HepG2 (cell line): ENCODE measurements around the gene CACNG1. TPM values are rescaled to one million over a fixed set of nuclear protein-coding genes. Genes with fewer than 3 reads are reported as not detected.

Source experiments
- ATAC-seq: fragments of 200-7000 bp; cut with Tn5 transposase; 3 replicates; pipeline ENCODE4 v1.9.1; 2020; ENCODE audit warnings: mild to moderate bottlenecking, moderate library complexity
- BruUV-seq: library from RNA; stranded (reverse); fragments of 400-500 nt; replicated peaks from 2 replicates; lab custom pipeline; 2021; lab: Mats Ljungman, UMichigan
- CTCF ChIA-PET: fragments of 300-600 bp; formaldehyde crosslinking; extraction: SDS; loops from one replicate; lab custom pipeline; 2021; ENCODE audit warnings: low total read pairs, inconsistent platforms, low intra/inter-chr PET ratio; lab: Yijun Ruan, JAX
- POLR2A ChIA-PET: fragments of 350-600 bp; sonication (Branson Sonifier 250); formaldehyde crosslinking; loops from one replicate; lab custom pipeline; 2020; ENCODE audit warnings: antibody characterized with exemption, inconsistent platforms; lab: Yijun Ruan, JAX
- DNase-seq: peaks from one replicate; pipeline ENCODE4 v3.0.0-alpha.2; 2015; ENCODE audit warnings: low spot score
- FAIRE-seq: peaks from 3 replicates; lab custom pipeline; 2011; peaks lifted over from hg19 to GRCh38; lab: Jason Lieb, UNC
- H2AFZ ChIP-seq: one replicate; pipeline ENCODE4 v1.6.1; 2011; ENCODE audit warnings: low read length, inconsistent platforms
- H3K27ac ChIP-seq: fragments of 300-600 bp; 3 replicates; pipeline ENCODE4 v1.8.0; 2011; ENCODE audit warnings: mixed run types, mild to moderate bottlenecking, mixed read lengths, low read length, inconsistent platforms; ENCODE audit not compliant: insufficient read depth; ENCODE audit errors: extremely low read length
- H3K27me3 ChIP-seq, 2 experiments: fragments of 200-600 bp in 1 of 2; 2 replicates in 1 of 2; 3 replicates in 1 of 2; pipeline versions ENCODE4 v1.6.0 to v1.8.0; 2011; ENCODE audit warnings: low read length in 2 of 2, mild to moderate bottlenecking in 2 of 2, moderate library complexity in 2 of 2, inconsistent platforms in 1 of 2; ENCODE audit not compliant: insufficient read depth in 2 of 2, control insufficient read depth in 1 of 2
- H3K36me3 ChIP-seq, 2 experiments: fragments of 200-600 bp in 1 of 2; replicated peaks in 1 of 2; 2 replicates in 1 of 2; 3 replicates in 1 of 2; pipeline versions ENCODE4 v1.5.1 to v1.8.0; 2011; ENCODE audit warnings: low read length in 2 of 2, inconsistent platforms in 1 of 2; ENCODE audit not compliant: insufficient read depth in 2 of 2, control insufficient read depth in 1 of 2
- H3K4me1 ChIP-seq: 2 replicates; pipeline ENCODE4 v1.5.1; 2012; ENCODE audit warnings: low read length, inconsistent platforms; ENCODE audit not compliant: insufficient read depth
- H3K4me2 ChIP-seq: 2 replicates; pipeline ENCODE4 v1.6.0; 2011; ENCODE audit warnings: low read depth, low read length, inconsistent platforms
- H3K4me3 ChIP-seq, 3 experiments: fragments of 200-600 bp in 1 of 3; sonication (generic), shearing (Covaris generic) in 1 of 3; replicated peaks in 1 of 3; 2 replicates each; pipeline ENCODE4 v1.5.1; 2011 to 2016; ENCODE audit warnings: low read length in 3 of 3, inconsistent platforms in 2 of 3, low read depth in 2 of 3, mild to moderate bottlenecking in 2 of 3, control low read depth in 1 of 3, mixed read lengths in 1 of 3; ENCODE audit not compliant: insufficient read depth in 1 of 3
- H3K79me2 ChIP-seq: one replicate; pipeline ENCODE4 v1.6.1; 2011; ENCODE audit warnings: low read length, inconsistent platforms; ENCODE audit not compliant: insufficient read depth
- H3K9ac ChIP-seq: 2 replicates; pipeline ENCODE4 v1.6.0; 2011; ENCODE audit warnings: mild to moderate bottlenecking, low read depth, low read length, inconsistent platforms; ENCODE audit not compliant: insufficient read depth
- H3K9me3 ChIP-seq: 2 replicates; pipeline ENCODE4 v1.5.1; 2012; ENCODE audit warnings: mild to moderate bottlenecking, low read length
- H4K20me1 ChIP-seq: 2 replicates; pipeline ENCODE4 v1.6.0; 2011; ENCODE audit warnings: inconsistent platforms, mild to moderate bottlenecking, low read length, moderate library complexity; ENCODE audit not compliant: insufficient read depth
- ARNT ChIP-seq: fragments of 450-650 bp; IDR thresholded peaks from 2 replicates; pipeline ENCODE4 v1.6.1; 2017
- CTCF ChIP-seq: sonication (generic); formaldehyde crosslinking; IDR thresholded peaks from 2 replicates; pipeline ENCODE4 v1.5.0; 2020; ENCODE audit warnings: mild to moderate bottlenecking, missing genetic modification reagents, moderate library complexity
- DBP ChIP-seq: sonication (generic); formaldehyde crosslinking; IDR thresholded peaks from 2 replicates; pipeline ENCODE4 v1.4.0; 2020; ENCODE audit warnings: missing genetic modification reagents; ENCODE audit errors: not compliant biosample characterization
- KDM6A ChIP-seq: IDR thresholded peaks from 2 replicates; pipeline ENCODE4 v1.6.1; 2016; ENCODE audit warnings: low read depth
- REXO4 ChIP-seq: sonication (generic); formaldehyde crosslinking; IDR thresholded peaks from 2 replicates; pipeline ENCODE4 v1.8.0; 2022; ENCODE audit warnings: missing genetic modification reagents, mild to moderate bottlenecking, borderline replicate concordance
- ZNF30 ChIP-seq: sonication (generic); formaldehyde crosslinking; IDR thresholded peaks from 2 replicates; pipeline ENCODE4 v1.5.0; 2020; ENCODE audit warnings: mild to moderate bottlenecking, missing genetic modification reagents
- ZNF672 ChIP-seq: sonication (generic); formaldehyde crosslinking; IDR thresholded peaks from 2 replicates; pipeline ENCODE4 v1.8.1; 2022; ENCODE audit warnings: missing genetic modification reagents
- ZNF883 ChIP-seq: sonication (generic); formaldehyde crosslinking; IDR thresholded peaks from 2 replicates; pipeline ENCODE4 v1.5.1; 2020; ENCODE audit warnings: mild to moderate bottlenecking, missing genetic modification reagents; ENCODE audit errors: not compliant biosample characterization
- WGBS: methylation state at CpG from one replicate; pipeline ENCODE4 v1.1.6; 2017; ENCODE audit warnings: low lambda C conversion rate; 5-methylcytosine and 5-hydroxymethylcytosine counted together
- in situ Hi-C: cut with HindIII; loops from 2 replicates; pipeline ENCODE4 v1.10.0; 2017; ENCODE audit warnings: low pct_unique_long_range_greater_than_20kb; ENCODE audit not compliant: extremely low pct_ligation_motif_present
- intact Hi-C: fragments of 100-400 bp; cut with micrococcal nuclease; formaldehyde crosslinking; loops from one replicate; pipeline ENCODE4 v1.10.0; 2022; ENCODE audit not compliant: unreplicated experiment
- polyA plus RNA-seq, 8 experiments: library from polyadenylated mRNA; depleted of rRNA in 3 of 8; stranded (reverse) in 7 of 8; unstranded in 1 of 8; fragments of >200 nt; fragmentation: Illumina TruSeq in 4 of 8; extraction: Trizol in 4 of 8; gene quantifications; 2 replicates each; pipeline versions ENCODE4 v1.2.1 to v1.2.3, GENCODE V29; 2011 to 2016; ENCODE audit warnings: low read depth in 4 of 8, missing spikeins in 1 of 8, mixed read lengths in 1 of 8; ENCODE audit not compliant: insufficient read depth in 1 of 8
- total RNA-seq, 5 experiments: library from RNA; depleted of rRNA; stranded (reverse); fragments of >200 nt; fragmentation: Illumina TruSeq; extraction: Trizol; gene quantifications; 2 replicates each; pipeline ENCODE4 v1.2.3, GENCODE V29; 2016; ENCODE audit warnings: low read depth in 1 of 5

The CACNG1 gene
- total and polyA plus RNA-seq, 2 of the 13 experiments (the other 11 are each of a cell fraction or from before 2014, with no cell fraction given): not detected

DNA sequence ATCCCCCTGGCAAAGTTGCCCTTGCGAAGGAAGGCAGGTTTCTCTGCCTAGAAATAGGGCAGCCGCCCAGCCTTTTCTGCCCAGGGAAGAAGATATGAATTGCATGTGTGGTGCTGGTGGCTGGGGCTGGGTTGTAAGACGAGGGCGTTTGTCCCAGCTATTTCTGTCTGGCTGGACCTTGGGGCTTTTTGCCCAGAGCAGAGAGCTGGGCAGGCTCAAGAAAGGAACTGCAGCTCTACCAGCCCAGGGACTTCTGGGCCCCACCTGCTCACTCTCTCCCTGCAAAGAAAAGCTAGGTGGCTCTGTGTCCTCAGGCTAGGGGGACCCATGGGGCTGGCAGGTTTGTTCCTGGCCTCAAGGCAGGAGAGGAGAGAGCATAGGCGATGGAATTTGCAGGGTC, 586 bp downstream of the CACNG1 start:
- no peak overlapping the region for H3K4me2 ChIP-seq
- in situ Hi-C loops (no loop called here), intact Hi-C loops (no loop called here)
- no peak overlapping the region for H3K27ac ChIP-seq
- no peak for FAIRE-seq
- no peak overlapping the region for H3K4me3 ChIP-seq
- peaks cover 24% of the 10 kb centered on the region for H3K9me3 ChIP-seq
- H3K27me3 ChIP-seq: peaks cover 1 to 24% of the 10 kb centered on the region in 2 experiments; a peak in 3 of 5 replicates
- CTCF ChIA-PET: no interaction called here
- DNase-seq: no peak
- 55% methylated on average over 5 of the region's 5 CpGs for WGBS
- POLR2A ChIA-PET: no interaction called here
- ATAC-seq: peak; percentile 16; the same call in 2 of the 3 replicates
- no TSS peak for BruUV-seq
- no peak overlapping the region for H2AFZ ChIP-seq
- TF ChIP-seq DBP (CRISPR knock-in tag): no peak
- no peak for TF ChIP-seq KDM6A (CRISPR knock-in tag)
- peak; percentile 28; the same call in 1 of the 2 replicates for TF ChIP-seq CTCF (CRISPR knock-in tag)
- peak; percentile 35 for TF ChIP-seq ZNF883 (CRISPR knock-in tag)
- no peaks in the 10 kb centered on the region for H4K20me1 ChIP-seq
- peaks cover 15% of the 10 kb centered on the region for H3K4me1 ChIP-seq
- no peak overlapping the region for H3K9ac ChIP-seq
- no peaks in the 10 kb centered on the region for H3K36me3 ChIP-seq
- no peaks in the 10 kb centered on the region for H3K79me2 ChIP-seq

GRCh38 chr17:67046398-67046797, 2.0 kb downstream of the CACNG1 start:
- Histone ChIP-seq H3K9ac (no peak overlapping the region), H3K9me3 (peaks cover 24% of the 10 kb centered on the region), H3K79me2 (no peaks in the 10 kb centered on the region), H3K4me3 (no peak overlapping the region), H3K27me3 (peaks cover 1 to 24% of the 10 kb centered on the region in 2 experiments; a peak in 3 of 5 replicates), H3K4me2 (no peak overlapping the region), H3K4me1 (peaks cover 15% of the 10 kb centered on the region), H3K36me3 (no peaks in the 10 kb centered on the region), H4K20me1 (no peaks in the 10 kb centered on the region), H2AFZ (no peak overlapping the region), H3K27ac (no peak overlapping the region)
- CTCF ChIA-PET: no interaction called here
- DNase-seq (no peak), ATAC-seq (no peak), FAIRE-seq (no peak)
- intact Hi-C loops: no loop called here
- no TSS peak for BruUV-seq
- WGBS: 80% methylated on average over 1 of the region's 4 CpGs
- POLR2A ChIA-PET: no interaction called here
- in situ Hi-C loops: no loop called here
- no peak for TF ChIP-seq ARNT
- TF ChIP-seq ZNF30 (CRISPR knock-in tag): no peak
- TF ChIP-seq REXO4: no peak
- no peak for TF ChIP-seq ZNF672 (CRISPR knock-in tag)
